ENCODE results near the gene MAN2A1.
"Not testable (repeated sequence)": the region's sequence is repeated elsewhere in the genome, so short reads cannot be mapped to it uniquely, and the experiment has no call there.

MAN2A1 gene

DNA sequence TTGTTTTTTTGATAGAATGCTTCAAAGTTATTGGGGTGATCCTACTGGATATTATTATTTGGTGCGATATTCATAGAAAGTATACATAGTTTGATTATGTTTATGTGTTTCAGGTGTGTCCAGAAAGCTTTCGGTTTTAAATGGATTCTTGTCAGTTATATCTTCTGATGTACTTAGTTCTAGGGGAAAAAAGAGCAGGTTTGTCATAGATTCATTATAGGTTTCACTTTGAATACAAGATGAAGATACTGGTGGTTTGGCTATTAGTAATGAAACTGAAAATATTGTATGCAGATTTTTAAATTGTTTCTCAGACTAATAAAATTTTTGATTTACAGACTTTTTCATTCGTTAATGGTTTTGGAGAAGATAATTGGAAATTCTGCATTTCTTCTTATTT, 98.9 kb downstream of the MAN2A1 start:
- DNase-seq (ENCODE audit: low read depth), result no peak

DNA sequence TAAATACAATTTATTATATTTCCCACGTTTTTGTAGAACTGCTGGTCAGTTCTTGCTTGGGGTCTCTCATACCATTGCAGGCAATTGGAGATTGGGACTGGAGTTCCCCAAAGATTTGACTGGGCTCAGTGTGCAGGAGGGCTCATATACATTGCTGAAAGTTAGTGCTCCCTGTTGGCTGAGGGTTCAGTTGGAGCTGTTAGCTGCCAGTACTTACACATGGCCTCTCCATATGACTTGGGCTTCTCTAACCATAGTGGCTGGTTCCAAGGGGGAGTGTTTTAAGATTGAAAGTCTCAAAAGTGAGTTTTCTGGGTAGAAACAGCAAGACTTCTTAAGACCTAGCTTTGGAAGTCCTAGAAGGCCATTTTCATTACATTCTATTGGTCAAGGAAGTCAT, 102.9 kb downstream of the MAN2A1 start:
- no peak for DNase-seq (ENCODE audit: low read depth)
- no peak overlapping the region for H3K4me3 ChIP-seq (ENCODE audit: low read depth, low read length)

More for the DNA sequence above, 98.9 kb downstream of the MAN2A1 start:
- H3K4me3 ChIP-seq (ENCODE audit: low read depth, low read length), result no peak overlapping the region

DNA sequence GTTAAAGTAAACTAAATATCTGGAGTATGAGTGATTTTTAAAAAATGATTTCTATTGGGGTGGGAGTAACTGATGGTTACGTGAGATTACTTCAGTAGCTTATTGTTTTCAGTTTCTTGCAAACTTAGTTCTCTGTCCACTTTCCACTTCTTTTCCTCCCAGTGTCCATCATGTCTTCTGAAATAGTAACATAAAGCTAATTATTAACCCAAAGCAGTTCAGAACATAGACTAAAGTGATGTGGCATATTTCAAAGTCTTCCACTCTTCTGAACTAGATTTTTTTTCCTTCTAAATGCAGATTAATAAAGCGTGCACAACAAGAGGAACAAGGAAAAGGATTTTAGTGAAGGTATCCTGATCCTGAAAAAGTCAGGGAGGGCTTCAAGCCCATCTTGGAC, 114.1 kb downstream of the MAN2A1 start:
- H3K4me3 ChIP-seq (ENCODE audit: low read depth, low read length), result no peak overlapping the region
- no peak for DNase-seq (ENCODE audit: low read depth)

DNA sequence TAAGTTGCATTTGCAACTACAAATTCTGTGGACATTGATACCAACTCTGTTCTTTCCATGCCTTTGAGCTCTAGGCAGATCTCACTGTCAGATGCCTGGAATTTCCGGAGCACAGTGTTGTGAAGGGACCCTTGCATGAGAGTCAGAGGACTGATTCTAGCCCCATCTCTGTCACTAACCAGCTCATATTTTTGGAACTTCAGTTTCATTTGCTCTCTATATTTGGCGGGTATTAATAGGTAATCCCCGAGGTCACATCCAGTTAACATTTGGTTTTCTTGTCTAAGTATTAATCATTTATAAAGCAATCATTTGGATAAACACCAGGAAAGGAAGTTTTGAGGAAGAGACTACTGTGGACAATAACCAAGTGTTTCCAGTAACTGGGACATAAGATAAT, 115.7 kb downstream of the MAN2A1 start:
- H3K4me3 ChIP-seq (ENCODE audit: low read depth, low read length), result no peak overlapping the region
- no peak for DNase-seq (ENCODE audit: low read depth)

DNA sequence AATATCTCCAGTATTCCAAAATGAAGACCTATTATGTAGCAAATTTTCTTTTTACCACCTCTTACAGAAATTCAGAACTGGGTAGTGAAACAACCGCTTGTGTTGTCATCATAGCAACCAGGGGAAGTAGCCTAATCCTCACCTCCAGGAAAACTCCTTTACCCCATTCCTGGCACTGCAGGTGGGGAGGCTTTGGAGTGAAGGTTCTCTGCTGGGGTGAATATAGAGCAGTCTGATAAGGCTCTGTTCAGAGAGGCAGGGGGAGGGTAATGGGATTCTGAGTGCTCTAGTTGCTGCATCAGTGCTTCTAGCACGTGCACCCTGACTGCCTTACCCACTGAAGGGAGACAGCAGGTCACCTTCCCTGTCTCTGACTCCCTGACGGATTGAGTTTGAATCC, 116.2 kb downstream of the MAN2A1 start:
- no peak overlapping the region for H3K4me3 ChIP-seq (ENCODE audit: low read depth, low read length)
- no peak for DNase-seq (ENCODE audit: low read depth)

DNA sequence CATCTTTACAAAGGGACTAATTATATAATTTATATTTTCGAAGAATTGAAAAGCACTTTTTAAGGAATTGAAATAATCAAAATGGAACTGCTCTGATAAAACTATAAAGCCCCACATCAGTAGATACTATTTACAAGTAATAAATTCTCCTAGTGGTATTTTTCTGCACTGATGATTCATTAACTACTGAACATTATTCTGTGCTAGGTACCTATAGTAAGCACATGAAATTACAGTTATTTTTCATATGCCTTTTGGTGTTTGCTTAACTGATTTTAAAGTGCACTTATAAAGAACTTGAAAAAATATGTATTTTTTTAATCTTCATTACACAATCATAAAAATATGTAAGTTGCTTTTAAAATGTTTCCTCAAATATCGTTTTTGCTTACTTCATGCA, 123.0 kb downstream of the MAN2A1 start:
- no peak overlapping the region for H3K4me3 ChIP-seq (ENCODE audit: low read depth, low read length)
- DNase-seq (ENCODE audit: low read depth), result no peak

DNA sequence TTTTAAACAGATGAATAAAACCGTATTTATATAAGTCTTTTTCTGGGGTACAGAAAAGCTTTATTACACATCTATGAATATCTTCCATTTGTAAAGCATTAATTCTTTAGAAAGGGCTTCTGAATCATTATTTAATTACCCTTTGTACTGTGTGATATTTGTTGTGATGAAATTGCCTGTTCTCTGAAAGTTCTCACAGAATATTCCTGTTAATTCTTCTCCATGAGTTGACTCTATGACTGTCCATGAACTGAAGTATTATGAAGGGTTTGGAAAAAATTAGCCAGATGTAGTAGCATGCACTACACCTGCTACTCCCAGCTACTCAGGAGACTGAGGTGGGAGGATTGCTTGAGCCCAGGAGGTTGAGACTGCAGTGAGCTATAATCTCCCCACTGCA, 127.0 kb downstream of the MAN2A1 start:
- no peak overlapping the region for H3K4me3 ChIP-seq (ENCODE audit: low read depth, low read length)
- no peak for DNase-seq (ENCODE audit: low read depth)

DNA sequence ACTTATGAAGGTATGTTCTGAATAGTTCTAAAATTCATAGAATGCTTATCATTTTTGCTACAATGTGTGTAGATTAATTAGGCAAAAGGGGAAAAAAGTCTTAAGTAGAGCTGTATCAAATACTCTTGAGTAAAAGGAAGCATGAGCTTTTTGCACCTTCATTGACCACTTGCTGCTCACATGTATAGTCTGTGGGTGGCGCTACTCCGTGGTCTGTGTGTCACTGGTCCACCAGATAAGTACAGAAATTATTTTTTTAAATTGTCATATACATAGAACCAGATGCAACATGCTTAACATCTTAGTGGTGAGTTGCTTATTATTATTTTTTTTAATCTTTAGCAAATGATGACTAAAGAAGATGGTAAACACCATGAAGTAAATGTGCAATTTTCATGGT, 130.2 kb downstream of the MAN2A1 start:
- no peak for DNase-seq (ENCODE audit: low read depth)
- H3K4me3 ChIP-seq (ENCODE audit: low read depth, low read length), result no peak overlapping the region

DNA sequence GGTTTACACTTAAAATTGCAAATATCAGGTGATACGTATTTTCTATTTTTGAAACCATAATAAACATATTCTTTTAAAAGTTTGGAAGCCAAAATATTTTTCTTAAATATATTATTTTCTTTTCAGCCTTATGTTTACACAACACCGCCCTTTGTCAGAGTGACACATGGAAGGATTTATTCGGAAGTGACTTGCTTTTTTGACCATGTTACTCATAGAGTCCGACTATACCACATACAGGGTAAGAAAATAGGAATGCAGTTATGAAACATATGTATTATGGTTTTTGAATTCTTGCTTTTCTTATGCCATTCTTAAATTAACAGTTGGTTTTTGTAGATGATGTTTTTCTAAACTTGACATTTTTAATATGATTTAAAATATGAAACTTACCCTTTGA, 133.9 kb downstream of the MAN2A1 start:
- no peak for DNase-seq (ENCODE audit: low read depth)
- H3K4me3 ChIP-seq (ENCODE audit: low read depth, low read length), result no peak overlapping the region

DNA sequence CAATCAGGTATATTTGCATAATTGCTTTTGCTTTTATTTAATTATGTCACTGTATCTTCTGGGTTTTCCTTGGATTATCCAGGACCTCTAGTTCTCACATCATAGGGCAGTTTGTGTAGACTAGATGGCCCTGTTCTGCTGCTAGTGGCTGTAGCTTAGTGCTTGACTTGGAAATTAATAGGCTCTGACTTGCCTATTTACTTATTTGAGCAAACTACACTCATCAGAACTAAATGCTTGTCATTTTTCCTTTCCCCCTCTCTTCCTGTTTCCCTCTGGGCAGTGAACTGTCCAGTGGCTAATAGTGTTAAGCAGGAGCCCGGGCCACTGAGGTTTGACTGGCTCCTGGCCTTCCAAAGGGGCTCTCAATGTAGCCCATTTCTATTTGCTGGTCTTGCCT, 135.7 kb downstream of the MAN2A1 start:
- H3K4me3 ChIP-seq (ENCODE audit: low read depth, low read length), result no peak overlapping the region
- no peak for DNase-seq (ENCODE audit: low read depth)

DNA sequence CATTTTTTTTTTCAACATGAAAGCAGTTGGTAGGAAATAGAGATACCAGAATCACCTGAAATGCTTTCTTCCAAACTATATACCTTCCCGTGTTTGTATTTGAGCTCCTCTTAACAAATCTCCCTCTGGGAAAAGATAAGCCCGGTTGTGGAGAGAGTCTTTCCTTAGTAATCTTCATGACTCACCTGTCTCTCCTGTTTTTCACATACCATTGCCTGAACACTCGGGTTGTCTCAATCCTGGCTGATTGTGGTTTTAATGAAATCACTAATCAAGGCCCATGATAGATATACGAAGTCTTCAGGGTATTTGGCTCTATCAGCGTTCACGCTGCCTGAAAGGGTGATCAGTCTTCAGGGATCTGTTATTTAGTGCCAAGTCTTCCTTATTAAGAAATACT, 136.7 kb downstream of the MAN2A1 start:
- DNase-seq (ENCODE audit: low read depth), result no peak
- no peak overlapping the region for H3K4me3 ChIP-seq (ENCODE audit: low read depth, low read length)

DNA sequence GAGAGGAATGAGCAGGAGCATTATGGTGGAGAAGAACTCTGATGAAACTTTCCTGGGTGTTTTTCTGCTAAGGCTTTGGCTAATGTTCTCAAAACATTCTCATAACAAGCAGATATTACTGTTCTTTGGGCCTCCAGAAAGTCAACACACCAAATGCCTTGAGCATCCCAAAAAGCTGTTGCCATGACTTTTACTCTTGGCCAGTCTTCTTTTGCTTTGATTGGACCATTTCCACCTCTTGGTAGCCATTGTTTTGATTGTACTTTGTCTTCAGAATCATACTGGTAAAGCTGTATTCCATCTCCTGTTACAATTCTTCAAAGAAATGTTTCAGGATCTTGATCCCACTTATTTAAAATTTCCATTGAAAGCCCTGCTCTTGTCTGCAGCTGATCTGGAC, 139.6 kb downstream of the MAN2A1 start:
- H3K4me3 ChIP-seq (ENCODE audit: low read depth, low read length), result no peak overlapping the region
- no peak for DNase-seq (ENCODE audit: low read depth)

DNA sequence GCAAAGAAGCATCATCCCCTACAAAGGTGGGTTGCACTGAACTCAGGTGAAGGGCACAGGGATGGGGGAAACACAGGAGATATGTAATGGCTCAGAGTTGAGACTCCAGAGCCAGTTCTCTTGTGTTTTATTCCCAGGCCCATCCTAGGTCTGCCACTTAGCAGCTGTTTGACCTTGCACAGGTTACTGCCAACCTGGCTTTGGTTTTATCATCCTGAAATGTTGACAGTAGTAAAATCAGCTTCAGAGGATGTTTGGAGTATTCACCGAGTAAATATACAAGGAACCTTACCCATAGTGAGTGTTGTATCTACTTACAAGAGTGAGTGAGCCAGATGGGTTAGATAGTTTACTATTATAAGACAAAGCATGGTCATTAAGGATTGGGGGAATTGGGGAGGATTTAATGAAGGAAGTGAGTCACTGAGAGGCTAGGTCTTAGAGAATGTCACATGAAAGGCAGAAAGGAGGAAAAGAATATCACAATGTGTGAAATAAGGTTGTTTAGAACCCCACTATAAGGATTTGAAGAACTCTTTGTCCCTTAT, 141.3 kb downstream of the MAN2A1 start:
- DNase-seq (ENCODE audit: low read depth), result no peak

DNA sequence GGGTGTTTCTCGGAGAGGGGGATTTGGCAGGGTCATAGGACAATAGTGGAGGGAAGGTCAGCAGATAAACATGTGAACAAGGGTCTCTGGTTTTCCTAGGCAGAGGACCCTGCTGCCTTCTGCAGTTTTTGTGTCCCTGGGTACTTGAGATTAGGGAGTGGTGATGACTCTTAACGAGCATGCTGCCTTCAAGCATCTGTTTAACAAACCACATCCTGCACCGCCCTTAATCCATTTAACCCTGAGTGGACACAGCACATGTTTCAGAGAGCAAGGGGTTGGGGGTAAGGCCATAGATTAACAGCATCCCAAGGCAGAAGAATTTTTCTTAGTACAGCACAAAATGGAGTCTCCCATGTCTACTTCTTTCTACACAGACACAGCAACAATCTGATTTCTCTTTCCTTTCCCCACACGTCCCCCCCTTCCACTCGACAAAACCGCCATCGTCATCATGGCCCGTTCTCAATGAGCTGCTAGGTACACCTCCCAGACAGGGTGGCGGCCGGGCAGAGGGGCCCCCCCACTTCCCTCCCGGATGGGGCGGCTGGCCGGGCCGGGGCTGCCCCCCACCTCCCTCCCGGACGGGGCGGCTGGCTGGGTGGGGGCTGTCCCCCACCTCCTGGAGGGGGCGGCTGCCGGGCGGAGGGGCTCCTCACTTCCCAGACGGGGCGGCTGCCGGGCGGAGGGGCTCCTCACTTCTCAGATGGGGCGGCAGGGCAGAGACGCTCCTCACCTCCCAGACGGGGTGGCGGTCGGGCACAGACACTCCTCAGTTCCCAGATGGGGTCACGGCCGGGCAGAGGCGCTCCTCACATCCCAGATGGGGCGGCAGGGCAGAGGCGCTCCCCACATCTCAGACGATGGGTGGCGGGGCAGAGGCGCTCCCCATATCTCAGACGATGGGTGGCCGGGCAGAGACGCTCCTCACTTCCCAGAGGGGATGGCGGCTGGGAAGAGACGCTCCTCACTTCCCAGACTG, 142.8 kb downstream of the MAN2A1 start:
- not testable (repeated sequence) for DNase-seq (ENCODE audit: low read depth); H3K4me3 ChIP-seq (ENCODE audit: low read depth, low read length)

More for the DNA sequence above, 141.3 kb downstream of the MAN2A1 start:
- H3K4me3 ChIP-seq (ENCODE audit: low read depth, low read length), result no peak overlapping the region

DNA sequence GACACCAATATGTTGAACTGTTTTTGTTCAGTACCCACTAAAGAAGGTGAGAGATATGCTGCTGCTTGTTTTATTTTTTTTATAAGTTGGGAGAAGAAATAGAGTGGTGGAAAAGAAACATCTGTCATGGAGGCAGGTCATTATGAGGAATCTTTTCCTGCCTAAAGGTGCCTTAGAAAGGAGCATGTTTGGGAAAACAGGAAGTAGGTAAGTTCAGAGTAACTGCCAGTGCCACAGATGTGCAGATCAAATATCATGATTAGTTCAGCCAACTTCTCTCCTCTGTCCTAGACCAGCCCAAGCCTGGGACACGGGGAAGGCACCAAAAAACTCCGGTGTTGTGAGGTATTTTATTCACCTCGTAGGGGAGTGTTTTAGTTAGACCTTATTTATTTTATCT, 144.2 kb downstream of the MAN2A1 start:
- no peak overlapping the region for H3K4me3 ChIP-seq (ENCODE audit: low read depth, low read length)
- DNase-seq (ENCODE audit: low read depth), result no peak

DNA sequence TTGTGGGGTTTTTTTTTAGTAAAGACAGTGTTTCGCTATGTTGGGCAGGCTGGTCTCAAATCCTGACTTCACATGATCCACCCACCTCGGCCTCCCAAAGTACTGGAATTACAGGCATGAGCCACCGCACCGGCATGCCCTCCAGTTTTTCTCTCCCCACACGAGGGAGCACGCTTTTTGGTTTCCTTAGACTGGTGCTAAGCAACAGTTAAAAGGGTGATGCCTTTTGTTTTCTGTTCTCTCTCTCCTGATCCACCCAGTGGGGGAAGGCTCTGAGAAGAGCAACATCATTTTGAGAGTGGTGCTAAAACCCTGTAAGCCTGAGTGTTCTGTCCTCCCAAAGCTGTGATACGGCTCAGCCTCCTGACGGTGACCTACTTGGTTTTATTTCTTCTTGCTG, 146.6 kb downstream of the MAN2A1 start:
- no peak for DNase-seq (ENCODE audit: low read depth)
- no peak overlapping the region for H3K4me3 ChIP-seq (ENCODE audit: low read depth, low read length)

DNA sequence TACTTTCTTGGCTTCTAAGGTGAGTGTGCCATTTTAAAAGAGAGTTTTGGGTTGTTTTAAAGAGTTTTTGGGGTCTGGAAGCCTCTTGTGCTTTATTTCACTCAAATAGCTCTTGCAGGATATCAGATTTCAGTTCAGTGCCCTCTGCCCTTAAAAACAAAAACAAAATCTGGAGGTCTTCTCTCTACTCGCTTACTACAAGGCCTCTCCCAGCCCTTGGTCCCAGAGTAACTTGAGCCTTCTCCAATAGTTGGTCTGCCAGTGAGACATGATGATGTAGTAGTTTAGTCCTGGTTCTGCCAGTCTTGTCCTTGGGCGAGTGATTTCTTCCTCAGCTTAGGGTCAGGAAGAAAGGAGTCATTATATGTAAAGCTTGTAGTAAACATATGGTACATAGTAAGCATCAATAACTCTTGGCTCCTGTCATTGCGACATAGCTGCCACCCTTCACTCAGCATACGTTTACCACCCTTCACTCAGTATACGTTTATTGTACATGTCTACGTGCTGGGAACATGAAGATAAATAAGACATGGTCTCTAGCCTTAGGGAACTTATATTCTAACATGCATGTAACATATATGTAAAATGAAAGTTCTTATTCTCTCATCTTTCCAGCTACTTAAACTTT, 147.6 kb downstream of the MAN2A1 start:
- no peak for DNase-seq (ENCODE audit: low read depth)
- H3K4me3 ChIP-seq (ENCODE audit: low read depth, low read length), result no peak overlapping the region

DNA sequence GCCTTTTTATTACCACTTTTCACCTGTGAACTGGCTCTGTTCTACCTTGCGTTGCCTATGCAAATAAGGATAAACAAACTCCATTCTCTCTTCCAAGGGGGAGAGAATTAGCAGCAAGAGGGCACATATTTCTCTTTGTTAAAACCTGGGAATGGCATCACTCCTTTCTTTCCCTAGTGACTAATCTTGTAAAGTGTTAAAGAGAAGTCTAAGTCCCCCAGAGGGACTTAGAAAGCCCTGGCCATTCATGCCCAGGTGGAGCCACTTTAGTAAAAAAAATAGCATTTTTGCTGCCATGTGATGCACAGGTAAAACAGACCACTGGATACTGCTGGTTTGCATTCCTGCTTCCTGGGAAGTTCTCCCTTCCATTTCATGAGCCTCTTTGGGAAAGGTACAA, 148.4 kb downstream of the MAN2A1 start:
- no peak overlapping the region for H3K4me3 ChIP-seq (ENCODE audit: low read depth, low read length)
- DNase-seq (ENCODE audit: low read depth), result no peak

DNA sequence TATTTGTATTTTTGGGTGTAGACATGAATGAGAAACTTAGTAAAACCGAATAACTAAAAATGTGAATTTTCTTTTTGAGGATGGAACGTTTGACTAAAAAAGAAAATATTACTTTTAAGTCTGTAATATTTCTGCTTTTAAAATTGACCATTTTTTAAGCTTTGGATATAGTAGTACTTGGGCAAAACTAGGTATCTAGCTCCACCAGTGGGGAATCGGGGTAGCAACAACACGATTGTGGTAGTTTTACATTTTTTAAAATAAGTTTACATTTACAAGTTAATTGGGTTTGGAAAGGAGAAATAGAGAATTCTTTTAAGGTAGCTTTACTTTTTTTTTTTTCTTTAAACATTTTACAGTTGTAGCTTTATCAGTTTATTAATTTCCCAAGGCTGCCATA, 154.4 kb downstream of the MAN2A1 start:
- DNase-seq (ENCODE audit: low read depth), result no peak
- no peak overlapping the region for H3K4me3 ChIP-seq (ENCODE audit: low read depth, low read length)

DNA sequence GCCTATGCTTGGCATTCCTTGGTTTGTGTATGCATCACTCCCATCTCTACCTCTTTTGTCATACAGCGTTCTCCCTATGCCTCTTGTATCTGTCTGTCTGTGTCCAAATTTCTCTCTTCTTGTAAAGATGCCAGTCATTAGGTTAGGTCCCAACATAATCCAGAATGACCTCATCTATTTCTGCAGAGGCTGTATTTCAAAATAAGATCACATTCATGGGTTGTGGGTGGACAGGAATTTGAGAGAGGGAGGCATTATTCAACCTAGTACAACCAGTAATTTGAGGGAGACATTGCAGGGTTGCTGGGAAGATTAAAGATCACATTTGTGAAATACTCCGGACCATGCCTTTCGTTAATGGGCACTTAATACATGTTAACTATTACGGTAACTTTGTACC, 155.0 kb downstream of the MAN2A1 start:
- H3K4me3 ChIP-seq (ENCODE audit: low read depth, low read length), result no peak overlapping the region
- DNase-seq (ENCODE audit: low read depth), result peak; percentile 81

DNA sequence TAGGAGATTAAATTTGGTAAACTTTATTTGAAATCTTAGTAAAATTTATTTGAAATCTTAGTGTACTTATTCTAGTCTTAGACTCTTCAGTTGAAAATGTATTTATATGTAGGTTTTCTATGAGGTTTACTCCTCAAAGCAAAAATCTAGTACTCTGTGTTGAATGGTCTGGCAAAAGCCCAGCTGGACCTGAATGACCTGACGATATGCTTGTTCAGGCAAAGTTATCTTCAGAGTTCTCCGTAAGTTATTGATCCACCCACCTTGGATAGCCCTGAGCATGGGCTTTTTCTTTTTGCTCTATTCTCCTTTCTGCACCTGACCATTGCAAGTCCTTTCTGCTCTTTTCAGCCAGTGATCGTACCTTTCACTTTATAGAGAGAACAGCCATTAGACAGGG, 158.4 kb downstream of the MAN2A1 start:
- H3K4me3 ChIP-seq (ENCODE audit: low read depth, low read length), result no peak overlapping the region
- DNase-seq (ENCODE audit: low read depth), result no peak

Data from skeletal muscle cell (primary cell).